GM18868 (cell line): ENCODE data around the gene VAV2.
A peak's percentile ranks its signal among the peaks of the same experiment; 100 is the strongest.
"Not testable (repeated sequence)": the region's sequence is repeated elsewhere in the genome, so short reads cannot be mapped to it uniquely, and the experiment has no call there.

Source experiments
- ATAC-seq: cut with Tn5 transposase; IDR thresholded peaks from one replicate; pipeline ENCODE4 v1.9.1; 2021; ENCODE audit warnings: mild to moderate bottlenecking, moderate library complexity; ENCODE audit not compliant: unreplicated experiment

The VAV2 gene

DNA sequence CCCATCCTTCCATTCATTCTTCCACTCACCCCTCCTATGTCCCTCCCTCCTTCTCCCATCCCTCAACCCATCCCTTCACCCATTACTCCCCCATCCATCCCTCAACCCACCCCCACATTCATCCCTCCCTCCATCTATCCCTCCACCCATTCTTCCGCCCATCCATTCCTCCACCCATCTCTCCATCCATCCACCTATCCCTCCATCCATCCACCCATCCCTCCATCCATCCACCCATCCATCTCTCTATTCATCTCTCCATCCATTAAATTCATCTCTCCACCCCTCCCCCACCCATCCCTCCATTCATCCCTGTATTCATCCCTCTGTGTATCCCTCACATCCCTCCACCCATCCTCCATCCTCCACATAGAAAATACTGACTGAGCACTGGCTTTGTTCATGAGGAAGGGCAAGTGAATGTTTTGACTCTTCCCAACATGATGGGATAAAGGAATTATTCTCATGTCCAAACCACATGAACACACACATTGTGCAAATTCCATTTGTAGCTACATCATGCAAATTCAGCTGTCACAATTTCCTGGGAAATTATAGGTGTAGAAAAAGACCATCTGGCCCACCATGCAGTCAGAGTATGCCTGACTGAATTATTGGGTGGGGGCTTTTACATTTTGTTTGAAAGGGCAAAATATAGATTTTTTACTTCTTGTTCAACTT is 6.9 kb upstream of the VAV2 start:
- ATAC-seq, result no peak

DNA sequence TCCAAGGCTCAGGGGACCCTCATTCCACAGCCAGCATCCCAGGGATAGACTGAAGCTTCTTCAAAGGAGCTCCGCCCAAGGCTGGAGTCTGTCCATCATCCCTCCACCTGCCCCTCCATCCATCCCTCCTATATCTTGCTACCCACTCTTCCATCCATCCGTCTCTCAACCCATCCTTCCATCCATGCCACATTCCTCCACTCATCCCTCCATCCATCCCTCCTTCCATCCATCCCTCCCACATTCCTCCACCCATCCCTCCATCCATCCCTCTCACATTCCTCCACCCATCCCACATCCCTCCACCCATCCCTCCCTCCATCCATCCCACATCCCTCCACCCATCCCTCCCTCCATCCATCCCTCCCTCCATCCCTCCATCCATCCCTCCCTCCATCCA is 5.5 kb upstream of the VAV2 start:
- ATAC-seq, result no peak

DNA sequence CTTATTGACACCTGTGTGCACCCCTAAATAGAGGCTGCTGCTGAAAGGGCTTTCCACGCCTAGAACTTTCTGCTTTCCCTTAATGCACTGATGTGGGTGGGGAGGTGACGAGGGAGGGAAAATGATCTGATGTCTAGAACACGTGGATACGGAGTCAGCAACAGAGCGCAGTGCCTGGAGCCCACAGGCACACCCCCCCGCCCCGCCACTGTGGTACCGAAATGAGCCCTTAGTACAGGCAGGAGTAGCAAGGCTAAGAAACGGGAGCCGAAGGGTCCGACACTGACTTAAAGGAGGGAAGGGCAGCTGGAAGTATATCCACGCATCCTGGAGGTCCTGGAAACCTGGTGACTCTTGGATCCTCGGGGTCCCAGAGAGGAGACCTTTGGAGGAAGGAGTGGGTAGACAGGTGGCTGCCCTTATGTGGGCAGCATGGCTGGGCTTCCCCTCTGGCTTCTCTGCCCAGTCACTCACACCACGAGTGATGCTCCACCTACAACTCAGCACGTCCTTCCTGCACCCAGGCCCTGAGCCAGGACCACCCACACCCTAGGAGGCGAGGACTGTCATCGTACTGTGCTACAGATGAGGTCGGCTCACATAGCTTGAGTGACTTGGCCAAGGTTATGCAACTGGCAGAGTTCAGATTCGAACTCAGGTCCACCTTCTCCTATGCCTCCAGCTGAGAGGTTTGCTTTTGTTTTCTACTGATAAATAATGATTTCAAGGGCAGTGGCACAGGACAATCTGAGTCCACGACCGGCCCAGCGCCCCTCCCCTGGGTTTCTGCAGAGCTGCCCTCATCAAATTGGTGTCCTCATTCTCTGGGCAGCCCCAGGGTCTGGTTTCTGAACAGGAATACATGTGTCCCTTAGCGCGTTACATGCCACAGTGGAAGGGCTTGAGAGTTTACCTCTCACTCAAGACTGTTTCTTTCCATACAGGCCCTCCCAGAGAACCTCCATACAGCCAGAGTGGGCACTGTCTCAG is 4.7 kb upstream of the VAV2 start:
- no peak for ATAC-seq

DNA sequence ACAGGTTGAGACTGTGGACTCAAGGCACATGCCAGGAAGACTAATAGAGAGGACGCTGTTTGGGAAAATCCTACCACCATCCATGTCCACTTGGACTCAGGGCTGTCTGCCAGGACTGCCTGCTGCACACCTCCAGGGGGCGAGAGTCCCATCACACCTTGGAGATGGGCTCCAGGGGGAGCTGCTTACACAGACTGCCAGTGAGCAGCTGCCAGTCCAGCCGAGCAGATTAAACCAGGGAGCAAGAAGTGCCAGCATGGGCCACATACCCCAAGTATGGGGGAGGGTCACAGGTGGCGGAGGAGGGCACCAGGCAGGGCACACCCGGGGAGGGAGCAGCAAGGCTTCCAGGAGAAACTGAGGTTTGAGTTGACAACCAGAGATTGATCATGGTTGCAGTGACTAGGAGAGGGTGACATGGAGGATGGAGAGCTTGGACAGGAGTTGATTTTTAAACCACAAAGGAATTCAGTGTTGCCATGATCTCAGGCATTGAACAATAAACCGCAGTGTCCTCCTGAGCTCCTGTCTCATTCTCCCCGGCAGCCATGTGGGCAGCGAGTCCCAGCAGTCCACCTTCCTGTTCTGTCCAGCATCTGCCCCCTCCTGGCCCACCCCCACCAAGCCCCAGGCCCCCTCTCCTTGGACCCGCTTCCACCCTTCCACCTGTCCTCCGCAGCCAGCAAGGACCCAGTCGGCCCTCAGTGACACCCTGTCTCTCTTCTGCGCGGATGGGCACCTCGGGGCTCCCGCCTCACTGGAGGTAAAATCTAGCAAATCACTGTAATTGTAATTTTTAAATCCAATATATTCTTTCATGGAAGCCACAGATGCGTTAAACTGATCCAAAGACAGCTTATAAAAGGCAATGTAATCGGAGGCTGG is 3.1 kb upstream of the VAV2 start:
- ATAC-seq, result no peak

DNA sequence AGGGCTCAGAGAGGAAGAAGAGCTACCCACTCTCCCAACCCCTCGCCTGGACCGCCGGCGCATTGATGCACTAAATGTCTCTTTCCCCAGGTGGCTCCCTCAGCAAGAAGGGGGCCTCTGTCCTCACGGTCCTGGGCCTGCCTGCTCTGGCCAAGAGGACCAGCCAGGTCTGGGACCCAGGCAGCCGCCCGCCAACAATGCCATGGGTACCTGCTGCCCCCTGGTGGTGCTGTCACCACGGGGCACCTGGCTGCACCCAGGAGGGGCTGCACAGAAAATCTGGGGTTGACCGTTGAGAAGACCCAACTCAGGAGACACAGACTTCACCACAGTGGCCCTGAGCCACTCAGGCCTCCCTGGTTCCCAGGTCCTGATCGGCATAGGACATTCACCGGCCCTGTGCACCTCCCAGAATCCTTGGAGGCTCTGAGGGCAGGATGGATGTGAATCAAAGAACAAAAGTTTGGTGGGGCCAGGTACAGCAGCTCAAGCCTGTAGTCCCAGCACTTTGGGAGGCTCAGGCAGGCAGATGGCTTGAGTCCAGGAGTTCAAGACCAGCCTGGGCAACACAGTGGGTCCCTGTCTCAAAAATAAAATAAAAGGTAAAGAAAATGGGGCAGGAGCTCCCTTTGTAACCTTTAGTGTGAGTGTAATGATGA is 2.4 kb upstream of the VAV2 start:
- ATAC-seq, result no peak

DNA sequence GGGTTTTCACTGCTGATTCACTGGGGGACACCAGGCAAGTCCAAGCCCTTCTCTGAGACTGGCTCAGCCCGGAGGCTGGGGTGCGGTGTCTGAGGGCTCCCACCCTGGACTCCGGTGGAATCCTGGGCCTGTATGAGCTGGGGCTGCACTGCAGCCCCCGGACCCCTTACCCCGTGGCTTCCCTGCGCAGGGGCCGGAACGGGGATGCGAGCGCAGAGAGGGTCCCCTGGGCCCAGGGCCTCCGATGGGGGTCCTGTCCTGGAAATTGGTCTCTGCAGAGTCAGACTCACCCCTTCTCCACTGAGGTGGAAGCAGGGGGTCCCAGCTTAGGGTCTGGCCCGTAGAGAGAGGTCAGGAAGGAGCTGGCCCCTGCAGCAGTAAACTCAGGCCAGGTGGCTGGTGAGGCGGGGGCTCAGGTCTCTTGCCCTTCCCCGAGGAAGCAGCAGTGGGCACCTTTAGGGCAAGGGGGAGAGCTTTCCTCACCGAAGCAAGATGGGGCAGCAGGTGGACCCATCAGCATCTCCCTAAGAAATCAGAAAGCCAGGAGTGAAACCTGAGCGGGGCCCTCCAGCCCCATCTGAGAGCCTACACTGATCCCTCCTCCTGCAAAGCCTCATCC is 1.6 kb upstream of the VAV2 start:
- ATAC-seq, result no peak

DNA sequence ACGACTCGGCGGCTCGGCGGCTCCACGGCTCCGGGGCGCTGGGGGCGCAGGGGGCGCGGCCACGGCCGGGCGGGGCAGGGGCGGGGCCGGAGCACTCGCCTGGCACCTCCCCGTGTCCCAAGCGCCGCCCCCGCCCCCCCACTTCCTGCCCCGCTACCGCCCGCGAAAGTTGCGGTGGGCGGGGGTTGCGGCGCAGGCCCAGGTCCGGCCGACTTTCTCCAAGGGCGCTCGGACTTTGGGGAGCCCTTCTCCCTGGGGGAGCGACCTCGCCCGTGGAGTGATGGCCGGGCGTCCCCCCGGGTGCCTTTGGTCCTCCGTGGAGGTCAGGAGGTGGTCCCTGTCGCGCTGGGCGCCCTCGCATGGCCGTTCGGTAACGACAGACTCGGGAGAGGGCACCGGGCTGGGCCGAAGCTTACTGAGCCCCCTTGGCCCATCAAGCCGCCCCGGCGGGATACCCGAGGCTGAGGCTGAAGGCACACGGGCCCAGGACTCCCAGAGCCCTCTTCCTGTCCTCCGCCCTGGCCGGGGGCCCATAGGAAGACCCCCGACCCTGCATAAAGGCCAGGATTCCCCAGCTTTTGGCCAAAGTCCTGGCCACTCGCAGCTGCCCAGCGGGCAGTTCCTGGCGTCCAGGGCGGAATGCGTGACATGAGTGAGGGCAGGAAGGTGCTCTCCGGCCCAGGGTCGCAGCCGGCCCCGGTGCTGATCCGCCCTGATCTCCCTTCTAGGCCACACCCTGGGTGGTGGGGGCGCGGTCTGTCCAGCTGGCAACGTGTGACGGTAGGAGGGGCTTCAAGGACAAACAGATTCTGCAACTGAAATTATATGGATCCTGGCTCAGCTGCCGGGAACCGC is 883 bp upstream of the VAV2 start:
- ATAC-seq, result peak; percentile 57

DNA sequence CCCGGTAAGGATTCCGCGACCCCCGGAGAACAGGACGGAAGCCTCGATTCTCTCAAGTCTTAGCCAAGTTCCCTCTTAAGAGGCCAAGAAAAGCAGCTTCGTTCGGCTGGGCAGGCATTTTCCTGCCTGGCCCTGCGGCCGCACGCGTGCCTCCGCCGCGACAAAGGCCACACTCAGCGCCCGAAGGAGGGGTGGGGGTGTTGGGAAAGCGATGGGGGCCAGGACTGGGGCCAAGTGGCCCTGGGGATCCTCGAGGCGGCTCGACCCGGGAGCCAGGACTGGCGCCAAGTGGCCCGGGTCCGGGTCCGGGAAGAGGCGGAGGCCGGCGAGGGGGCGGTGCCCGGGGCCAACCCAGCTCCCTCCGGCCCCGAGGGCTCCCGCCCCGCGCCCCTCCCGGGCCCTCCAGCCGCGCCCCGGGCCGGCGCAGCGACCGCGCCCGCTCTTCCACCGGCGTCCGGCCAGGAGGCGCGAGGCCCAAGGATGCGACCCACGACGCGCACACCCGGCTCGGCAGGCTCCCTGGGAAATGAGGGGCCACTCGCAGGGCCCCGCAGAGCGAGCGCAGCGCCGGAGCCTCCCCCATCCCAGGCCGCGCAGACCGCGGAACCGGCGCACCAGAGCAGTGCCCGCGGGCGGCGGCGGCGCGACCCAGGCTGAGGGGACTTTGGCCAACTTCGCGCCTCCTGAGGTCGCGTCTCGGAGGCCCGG is 756 bp downstream of the VAV2 start:
- no peak for ATAC-seq

DNA sequence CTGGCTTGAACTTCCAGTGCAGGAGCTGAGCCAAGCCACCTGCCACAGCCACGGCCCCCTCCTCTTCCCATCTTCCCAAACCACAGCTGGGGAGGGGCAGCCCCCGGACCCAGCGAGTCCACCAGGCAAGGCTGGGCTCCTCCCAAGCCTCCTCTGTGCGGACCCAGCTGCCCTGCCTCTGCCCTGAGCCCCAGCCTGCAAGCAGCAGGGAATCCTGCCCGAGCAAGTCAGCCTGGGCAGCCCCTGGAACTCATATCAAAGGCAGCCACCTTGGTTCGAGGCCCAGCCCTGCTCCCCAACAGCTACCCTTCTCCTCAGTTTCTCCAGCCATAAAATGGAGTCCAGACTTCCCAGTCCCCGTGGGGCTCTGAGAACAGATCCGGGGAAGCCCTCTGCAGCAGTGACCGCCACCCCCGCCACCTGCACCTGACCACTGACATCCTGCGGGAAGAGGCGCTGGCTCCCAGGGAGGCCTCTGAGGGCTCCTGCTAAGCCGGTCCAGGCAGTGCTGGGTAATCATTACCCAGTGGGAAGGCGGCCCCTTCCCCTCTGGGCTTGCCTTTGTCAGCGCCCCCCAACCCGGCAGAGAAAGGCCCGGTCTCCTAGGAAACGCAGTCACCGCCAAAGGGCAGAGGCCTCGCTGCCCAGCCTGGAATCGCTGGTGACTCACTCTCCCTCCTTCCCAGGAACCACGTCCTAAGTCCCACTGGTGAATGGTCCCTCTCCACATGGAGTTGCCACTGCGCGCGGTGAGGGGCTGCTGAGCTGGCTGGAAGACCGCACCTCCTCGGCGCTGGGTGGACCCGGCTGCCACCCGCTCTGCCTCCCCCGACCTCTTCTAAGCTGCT is 1.5 kb downstream of the VAV2 start:
- no peak for ATAC-seq

DNA sequence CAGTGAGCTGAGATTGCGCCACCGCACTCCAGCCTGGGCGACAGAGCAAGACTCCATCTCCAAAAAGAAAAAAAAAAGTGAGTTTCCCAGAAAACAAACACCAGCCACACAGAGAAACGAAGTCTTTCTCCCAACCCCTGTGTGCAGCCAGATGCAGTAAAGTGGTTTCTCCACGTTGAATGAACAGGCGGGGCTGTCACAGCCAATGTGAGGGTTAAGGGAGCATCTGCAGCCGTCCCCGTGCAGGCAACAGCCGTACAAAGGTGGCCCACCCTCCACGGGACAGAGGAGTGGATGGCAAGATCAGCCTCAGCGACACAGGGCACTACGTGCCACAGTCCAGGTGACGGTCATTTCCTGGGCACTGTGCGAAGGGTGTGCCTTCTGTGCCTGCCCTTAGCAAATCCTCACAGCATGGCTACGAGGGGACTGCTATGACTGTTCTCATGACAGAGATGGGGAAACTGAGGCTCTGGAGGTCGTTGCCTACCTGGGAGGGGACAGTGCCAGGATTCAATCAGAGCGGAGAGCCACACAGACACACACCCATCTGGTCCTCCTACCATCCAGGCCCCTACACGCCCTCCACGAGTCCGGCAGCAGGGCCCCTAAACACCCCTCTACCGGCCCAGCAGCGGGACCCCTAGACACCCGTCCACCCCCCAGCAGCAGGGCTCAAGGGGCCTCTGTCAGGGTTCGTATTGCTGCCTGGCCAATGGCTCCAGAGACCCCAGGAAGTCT is 2.3 kb downstream of the VAV2 start:
- ATAC-seq, result no peak

DNA sequence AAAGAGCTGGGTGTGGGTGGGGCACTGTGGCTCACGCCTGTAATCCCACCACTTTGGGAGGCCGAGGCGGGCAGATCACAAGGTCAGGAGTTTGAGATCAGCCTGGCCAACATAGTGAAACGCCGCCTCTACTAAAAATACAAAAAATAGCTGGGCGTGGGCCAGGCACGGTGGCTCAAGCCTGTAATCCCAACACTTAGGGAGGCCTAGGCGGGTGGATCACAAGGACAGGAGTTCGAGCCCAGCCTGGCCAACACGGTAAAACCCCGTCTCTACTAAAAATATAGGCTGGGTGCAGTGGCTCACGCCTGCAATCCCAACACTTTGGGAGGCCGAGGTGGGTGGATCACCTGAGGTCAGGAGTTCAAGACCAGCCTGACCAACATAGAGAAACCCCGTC is 3.4 kb downstream of the VAV2 start:
- not testable (repeated sequence) for ATAC-seq

DNA sequence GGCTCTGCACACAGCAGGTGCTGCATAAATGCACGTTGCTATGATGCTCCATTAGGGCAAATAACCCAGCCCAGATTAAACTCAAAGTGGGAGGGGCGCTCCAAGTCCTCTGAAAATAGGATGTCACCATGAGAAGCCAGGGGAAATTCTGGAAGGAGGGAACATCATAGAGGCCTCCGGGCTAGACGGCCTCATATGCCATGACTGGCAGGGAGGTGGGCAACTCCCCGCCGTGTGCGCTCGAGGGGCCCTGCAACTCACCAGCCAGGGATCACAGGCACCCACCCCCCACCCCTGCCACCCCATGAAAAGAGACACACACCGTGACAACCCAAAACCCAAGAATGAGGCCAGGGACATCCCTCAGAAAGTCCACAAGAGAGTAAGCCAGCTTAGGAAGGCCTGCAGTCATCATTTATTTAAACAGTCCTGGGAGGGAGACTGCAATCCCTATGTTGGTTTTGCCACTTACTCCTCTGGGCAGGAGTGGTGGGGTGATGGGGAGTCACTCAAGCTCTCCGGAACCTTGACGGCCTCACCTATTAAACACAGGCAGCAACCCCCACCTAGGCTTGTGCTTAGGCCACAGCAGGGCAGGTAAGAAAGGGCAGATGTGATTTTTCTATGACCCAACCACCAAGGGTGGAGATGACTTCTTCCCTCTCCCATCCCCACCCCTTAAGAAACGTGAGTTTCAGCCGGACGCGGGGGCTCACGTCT is 4.0 kb downstream of the VAV2 start:
- ATAC-seq, result no peak

DNA sequence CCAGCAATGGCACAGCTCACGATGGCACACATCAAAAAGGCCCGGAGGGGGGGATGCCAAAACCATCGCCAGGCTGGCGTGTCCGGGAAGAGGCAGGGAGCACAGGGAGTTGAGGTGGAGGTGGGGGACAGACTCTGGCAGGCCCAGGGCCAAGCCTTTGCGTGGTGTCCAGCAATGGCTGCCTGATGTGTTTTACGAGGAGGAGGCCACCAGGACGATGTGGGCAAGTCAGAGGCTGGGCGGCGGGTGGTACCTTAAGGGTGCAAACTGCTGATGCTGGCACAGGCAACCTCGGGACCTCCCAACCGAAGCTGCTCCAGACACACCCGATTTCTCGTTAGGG is 4.7 kb downstream of the VAV2 start:
- no peak for ATAC-seq

DNA sequence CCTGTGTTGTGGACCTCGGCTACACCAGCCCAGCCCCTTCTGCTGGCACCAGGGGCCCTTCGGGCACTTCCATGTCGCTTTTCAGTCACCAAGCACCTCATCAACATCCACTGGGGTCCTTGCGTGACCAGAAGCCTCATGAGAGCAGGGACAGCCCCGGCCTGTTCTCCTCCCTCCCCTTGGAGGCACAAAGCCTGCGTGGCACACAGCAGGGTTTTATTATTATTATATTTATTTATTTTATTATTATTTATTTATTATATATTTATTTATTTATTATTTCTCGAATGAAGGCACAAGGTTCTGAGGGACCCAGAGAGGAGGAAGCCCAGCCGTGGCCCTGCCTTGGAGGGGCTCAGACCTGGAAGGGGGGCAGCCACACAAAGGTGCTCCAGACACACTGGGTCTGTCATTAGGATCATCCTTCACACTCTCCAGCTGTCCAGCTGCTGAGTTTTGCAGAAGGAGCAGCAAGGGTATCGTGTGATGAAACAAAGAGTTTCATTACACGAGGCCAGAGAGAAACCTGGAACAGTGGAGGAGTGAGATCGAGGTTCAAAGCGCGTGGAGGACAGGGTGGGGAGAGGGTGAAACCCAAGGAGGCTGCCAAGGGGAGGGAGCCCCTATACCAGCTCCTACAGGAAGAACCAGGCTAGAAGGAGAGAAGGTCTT is 5.2 kb downstream of the VAV2 start:
- no peak for ATAC-seq

DNA sequence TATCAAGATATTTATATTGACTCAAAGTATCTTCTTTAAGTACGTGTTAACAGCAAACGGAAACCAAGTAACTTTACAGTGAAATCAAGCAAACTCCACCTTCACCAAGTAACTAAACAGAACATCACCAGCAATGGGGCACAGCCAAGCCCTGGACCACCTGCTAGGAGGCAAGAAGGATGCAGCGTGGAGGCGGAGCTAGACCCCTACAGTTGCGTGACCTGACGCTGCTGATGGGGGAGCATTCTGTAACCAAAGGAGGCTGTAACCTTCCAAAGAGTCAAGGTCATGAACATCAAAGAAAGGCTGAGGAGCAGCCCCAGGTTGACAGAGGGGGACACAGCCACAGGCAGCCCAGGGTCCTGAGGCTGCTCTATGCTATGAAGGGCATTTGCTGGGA is 6.1 kb downstream of the VAV2 start:
- ATAC-seq, result no peak
